ENCODE measurements around the gene PRKAG2.

The PRKAG2 gene

GRCh38 chr7:151722533-151722932 is 154.4 kb downstream of the PRKAG2 start:
- Histone ChIP-seq H3K27me3 (replicated peaks) (no peaks in the 10 kb centered on the region), H3K27ac (no peak overlapping the region), H3K36me3 (replicated peaks) (no peaks in the 10 kb centered on the region), H3K4me3 (ENCODE audit: low read depth, low read length) (no peak overlapping the region)
- in situ Hi-C loops (cut with HindIII; ENCODE audit: low pct_ligation_motif_present, low sequenced_read_pairs) = no loop called here
- DNase-seq = no peak
- TF ChIP-seq CTCF (IDR thresholded peaks at IDR 0.05; ENCODE audit: low read depth, low read length, missing control alignments) = no peak

- H3K36me3 ChIP-seq (replicated peaks) = no peaks in the 10 kb centered on the region
- TF ChIP-seq CTCF (IDR thresholded peaks at IDR 0.05; ENCODE audit: low read depth, low read length, missing control alignments) = no peak
- in situ Hi-C loops (cut with HindIII; ENCODE audit: low pct_ligation_motif_present, low sequenced_read_pairs) = no loop called here
- no peak for DNase-seq
- no peaks in the 10 kb centered on the region for H3K27me3 ChIP-seq (replicated peaks)
- no peak overlapping the region for H3K4me3 ChIP-seq (ENCODE audit: low read depth, low read length)
- H3K27ac ChIP-seq = no peak overlapping the region
Observed at GRCh38 chr7:151721694-151722093, 155.2 kb downstream of the PRKAG2 start.

GRCh38 chr7:151721236-151721635 is 155.7 kb downstream of the PRKAG2 start:
- no peaks in the 10 kb centered on the region for H3K27me3 ChIP-seq (replicated peaks)
- no peak overlapping the region for H3K4me3 ChIP-seq (ENCODE audit: low read depth, low read length)
- no peak for DNase-seq
- no peak overlapping the region for H3K27ac ChIP-seq
- in situ Hi-C loops (cut with HindIII; ENCODE audit: low pct_ligation_motif_present, low sequenced_read_pairs) = no loop called here
- TF ChIP-seq CTCF (IDR thresholded peaks at IDR 0.05; ENCODE audit: low read depth, low read length, missing control alignments) = no peak
- no peaks in the 10 kb centered on the region for H3K36me3 ChIP-seq (replicated peaks)

GRCh38 chr7:151720280-151720679 is 156.6 kb downstream of the PRKAG2 start:
- TF ChIP-seq CTCF (IDR thresholded peaks at IDR 0.05; ENCODE audit: low read depth, low read length, missing control alignments) = no peak
- DNase-seq = no peak
- no peak overlapping the region for H3K4me3 ChIP-seq (ENCODE audit: low read depth, low read length)
- in situ Hi-C loops (cut with HindIII; ENCODE audit: low pct_ligation_motif_present, low sequenced_read_pairs) = no loop called here
- no peaks in the 10 kb centered on the region for H3K27me3 ChIP-seq (replicated peaks)
- H3K27ac ChIP-seq = no peak overlapping the region
- no peaks in the 10 kb centered on the region for H3K36me3 ChIP-seq (replicated peaks)

- H3K27ac ChIP-seq = no peak overlapping the region
- TF ChIP-seq CTCF (IDR thresholded peaks at IDR 0.05; ENCODE audit: low read depth, low read length, missing control alignments) = no peak
- no peaks in the 10 kb centered on the region for H3K36me3 ChIP-seq (replicated peaks)
- H3K27me3 ChIP-seq (replicated peaks) = no peaks in the 10 kb centered on the region
- no peak overlapping the region for H3K4me3 ChIP-seq (ENCODE audit: low read depth, low read length)
- in situ Hi-C loops (cut with HindIII; ENCODE audit: low pct_ligation_motif_present, low sequenced_read_pairs) = no loop called here
- DNase-seq = no peak
Observed at GRCh38 chr7:151719897-151720242, 157.0 kb downstream of the PRKAG2 start.

GRCh38 chr7:151719031-151719896 is 157.7 kb downstream of the PRKAG2 start:
- H3K36me3 ChIP-seq (replicated peaks) = no peaks in the 10 kb centered on the region
- H3K27ac ChIP-seq = no peak overlapping the region
- peak; percentile 20 for TF ChIP-seq CTCF (IDR thresholded peaks at IDR 0.05; ENCODE audit: low read depth, low read length, missing control alignments)
- no peaks in the 10 kb centered on the region for H3K27me3 ChIP-seq (replicated peaks)
- no peak overlapping the region for H3K4me3 ChIP-seq (ENCODE audit: low read depth, low read length)
- DNase-seq = no peak
- in situ Hi-C loops (cut with HindIII; ENCODE audit: low pct_ligation_motif_present, low sequenced_read_pairs) = no loop called here

Data from brain microvascular endothelial cell (primary cell).